Myocyte (in vitro differentiated cells): ENCODE data around the gene BNC2. TPM values are rescaled to one million over a fixed set of nuclear protein-coding genes. Genes with fewer than 3 reads are reported as not detected.
"Not testable (repeated sequence)": the region's sequence is repeated elsewhere in the genome, so short reads cannot be mapped to it uniquely, and the experiment has no call there.

Source experiments
- DNase-seq: peaks from one replicate; pipeline ENCODE4 v3.0.0-alpha.2; 2012; ENCODE audit warnings: low read depth
- total RNA-seq: library from RNA; depleted of rRNA; stranded (reverse); fragments of >200 nt; gene quantifications from 2 replicates; pipeline ENCODE4 v1.2.3, GENCODE V29; 2014

BNC2 gene
- total RNA-seq, 1 donor from 2014 or later: 32.4 TPM

- no peak for DNase-seq
These were observed 324.8 kb downstream of the BNC2 start for GRCh38 chr9:16545639-16546038.

DNA sequence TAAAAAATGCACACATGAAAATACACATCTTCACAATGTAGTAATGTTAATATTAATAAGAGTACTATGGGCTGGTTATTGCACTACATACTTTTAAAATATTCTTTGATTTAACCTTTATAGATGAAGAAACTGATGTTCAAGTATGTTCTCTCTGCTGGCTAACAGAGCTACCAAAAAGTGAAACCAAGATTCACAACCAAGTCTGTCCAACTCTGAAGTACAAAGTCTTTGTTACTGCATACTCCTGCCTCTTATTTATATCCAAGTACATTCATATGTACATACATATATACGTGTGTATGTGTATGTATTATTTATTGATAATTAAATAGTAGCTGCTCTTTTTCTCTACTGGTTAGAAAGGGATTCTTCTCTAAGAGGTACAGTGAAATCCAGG lies 325.6 kb downstream of the BNC2 start:
- no peak for DNase-seq

DNA sequence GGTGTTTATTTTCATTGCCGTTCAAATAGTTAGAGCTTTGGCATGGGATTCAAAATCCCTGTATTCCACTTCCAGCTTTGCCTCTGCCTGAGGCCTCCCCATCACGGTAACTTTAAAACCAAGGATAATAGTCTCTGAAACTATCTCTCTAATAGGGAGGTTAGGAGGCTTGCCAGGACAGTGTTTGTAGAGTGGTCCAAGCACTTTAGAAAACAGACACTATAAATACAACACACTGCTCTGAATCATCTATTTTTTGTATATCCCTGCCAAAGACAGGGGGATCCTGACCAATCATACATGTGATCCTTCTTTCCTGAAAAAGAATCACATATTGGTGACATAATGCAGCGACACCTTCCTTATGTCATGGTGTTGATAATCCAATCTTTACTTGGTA lies 326.8 kb downstream of the BNC2 start:
- no peak for DNase-seq

GRCh38 chr9:16543225-16543624 lies 327.2 kb downstream of the BNC2 start:
- DNase-seq: no peak

GRCh38 chr9:16542290-16542689 lies 328.2 kb downstream of the BNC2 start:
- no peak for DNase-seq

DNA sequence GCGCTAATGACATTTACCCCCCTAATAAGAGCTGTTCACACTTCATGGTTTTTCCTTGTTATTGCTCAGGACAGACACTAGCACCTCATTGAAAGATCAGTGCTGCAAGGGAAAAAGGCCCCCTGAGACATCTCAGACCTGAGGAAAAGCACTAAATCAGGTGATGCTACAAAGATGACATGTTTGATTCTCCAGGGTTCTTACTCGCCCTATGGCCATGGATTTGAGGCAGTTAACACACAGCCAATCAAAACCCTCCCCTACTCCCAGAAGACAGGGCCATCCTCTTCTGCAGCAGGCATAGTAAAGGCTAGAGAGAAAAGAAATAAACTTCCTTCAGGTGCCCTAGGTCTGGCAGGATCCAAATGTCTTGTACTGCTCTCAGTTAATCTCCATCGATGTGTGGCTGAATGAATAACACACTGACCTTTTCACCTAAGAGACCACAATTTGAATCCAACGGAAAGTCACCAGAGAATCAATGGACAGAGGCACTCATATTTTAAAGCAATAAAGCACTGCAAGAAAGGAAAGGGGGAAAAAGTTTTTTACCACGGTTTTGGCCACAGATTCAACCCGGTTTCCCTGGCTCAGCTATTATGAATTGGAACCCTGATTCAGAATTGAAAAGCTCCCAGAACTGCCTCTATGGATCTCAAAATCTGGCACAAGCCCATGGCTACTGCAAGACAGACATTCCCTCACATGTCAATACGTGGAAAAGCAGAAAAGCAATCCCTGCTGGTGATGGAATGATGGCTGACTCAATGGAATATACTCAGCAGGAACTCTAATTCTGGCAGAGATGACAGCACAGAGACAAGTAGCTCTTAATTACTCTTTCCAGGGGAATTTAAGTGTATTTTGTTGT lies 329.5 kb downstream of the BNC2 start:
- no peak for DNase-seq

- DNase-seq: not testable (repeated sequence)
These were observed 330.8 kb downstream of the BNC2 start for GRCh38 chr9:16539626-16540025.

- DNase-seq: no peak
These were observed 334.9 kb downstream of the BNC2 start for GRCh38 chr9:16535555-16535954.

- DNase-seq: peak; percentile 53
These were observed 337.6 kb downstream of the BNC2 start for GRCh38 chr9:16532681-16533450.

DNA sequence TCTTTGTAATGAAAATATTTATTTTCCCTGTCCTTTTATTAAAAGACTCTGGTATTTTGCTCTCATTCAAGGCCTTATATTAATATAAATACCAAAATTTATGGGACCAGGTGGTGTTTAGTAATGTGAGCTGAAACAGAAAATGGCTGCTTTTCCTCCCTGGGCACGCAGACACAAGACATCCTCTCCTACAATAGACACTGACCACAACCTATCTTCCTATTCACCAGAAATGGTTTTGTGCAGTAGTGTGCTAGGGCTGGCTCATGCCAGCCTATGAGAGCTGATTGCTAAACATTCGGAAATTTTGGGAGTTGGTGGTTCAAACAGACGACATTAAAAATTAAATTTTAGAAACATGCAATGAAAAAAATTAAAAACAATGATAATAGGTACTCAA lies 338.2 kb downstream of the BNC2 start:
- no peak for DNase-seq

DNA sequence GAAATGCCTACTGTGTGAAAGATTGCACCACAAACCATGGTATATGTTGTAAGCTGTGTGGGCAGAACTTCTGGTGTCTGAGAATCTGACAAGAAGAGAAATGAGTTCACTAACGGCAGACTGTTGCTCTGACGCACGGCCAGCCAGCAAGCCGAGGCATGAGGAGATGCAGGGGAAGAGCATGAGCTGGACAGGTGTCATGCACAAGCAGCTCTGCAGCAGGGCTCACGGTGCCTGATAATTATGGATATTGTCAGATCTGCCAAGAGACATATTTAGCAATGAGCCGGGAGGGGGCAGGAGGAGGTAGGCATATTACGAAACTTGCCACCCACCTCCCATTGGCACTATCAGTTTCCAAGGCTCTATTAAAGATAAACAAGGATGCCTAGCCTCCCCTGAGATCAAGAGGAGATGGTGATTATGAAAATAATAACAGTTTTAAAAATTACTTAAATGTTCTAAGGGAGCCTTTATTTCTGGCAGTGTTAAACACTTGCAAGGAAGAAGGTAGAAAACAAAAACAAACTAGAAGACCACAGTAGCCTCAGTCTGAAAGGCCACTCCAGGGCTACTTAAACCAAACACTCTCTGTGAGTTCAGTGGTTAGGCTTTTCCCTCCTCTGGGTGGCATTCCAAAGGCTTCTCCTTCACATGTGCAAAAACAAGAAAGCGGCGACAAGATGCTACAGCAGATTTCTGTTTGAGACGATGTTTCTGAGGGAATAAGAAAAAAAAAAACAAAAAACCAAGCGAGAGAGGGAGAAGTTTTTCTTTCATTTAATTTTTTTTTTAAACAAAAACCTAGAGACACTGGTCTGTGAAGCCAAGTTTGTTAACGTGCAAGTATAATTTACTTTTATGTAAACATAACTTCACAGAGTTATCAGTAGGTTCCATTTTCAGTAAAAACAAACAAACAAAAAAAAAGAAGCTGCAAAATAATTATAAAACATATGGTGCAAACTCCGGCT lies 339.5 kb downstream of the BNC2 start:
- peak; percentile 41 for DNase-seq

GRCh38 chr9:16527573-16527972 lies 342.9 kb downstream of the BNC2 start:
- no peak for DNase-seq

GRCh38 chr9:16526380-16526779 lies 344.1 kb downstream of the BNC2 start:
- no peak for DNase-seq

- no peak for DNase-seq
These were observed 345.6 kb downstream of the BNC2 start for GRCh38 chr9:16524823-16525222.

DNA sequence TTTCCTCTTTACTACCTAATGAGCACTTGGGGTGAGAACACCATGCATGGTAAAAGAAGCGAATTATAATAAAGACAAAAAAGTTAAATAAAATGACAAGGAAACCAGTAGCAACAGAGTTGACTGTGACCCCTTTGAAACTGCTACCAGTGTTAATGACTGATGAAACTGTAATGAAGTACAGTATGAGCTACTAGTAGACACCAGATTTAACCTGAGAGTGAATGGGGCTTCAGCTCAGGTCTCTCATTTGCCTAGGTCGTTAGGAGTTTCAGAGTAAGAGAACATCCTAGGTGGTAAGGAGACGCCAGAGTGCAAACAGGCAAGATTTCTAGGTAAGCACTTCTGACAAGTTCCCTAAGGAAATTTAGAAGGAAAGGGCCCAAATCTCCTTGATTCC lies 346.4 kb downstream of the BNC2 start:
- DNase-seq: no peak

DNA sequence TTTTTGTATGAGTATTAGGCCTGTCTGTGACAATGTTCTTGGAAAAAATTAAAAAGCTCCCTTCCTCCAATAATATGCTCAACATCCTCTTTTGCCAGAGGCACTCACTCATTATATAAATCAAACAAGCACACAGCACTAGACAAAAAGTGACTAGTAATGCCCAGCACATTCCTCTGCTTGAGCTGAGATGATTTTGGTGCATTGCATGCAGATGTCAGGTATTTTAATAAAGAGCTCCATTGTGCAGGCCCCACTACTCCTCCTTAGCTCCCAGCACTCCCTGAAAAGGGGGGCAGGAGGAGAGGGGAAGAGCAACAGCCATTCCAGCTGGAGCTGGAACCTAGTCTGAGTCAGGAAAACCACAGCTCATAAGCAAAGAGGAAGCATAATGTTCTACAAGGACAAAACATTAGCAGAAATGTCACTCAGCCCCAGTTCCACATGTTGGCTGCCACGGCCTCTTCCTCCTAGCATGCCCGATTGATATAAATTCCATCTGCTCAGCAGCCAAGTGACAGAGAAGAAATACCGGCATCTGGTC lies 348.5 kb downstream of the BNC2 start:
- DNase-seq: peak; percentile 77

GRCh38 chr9:16519001-16519400 lies 351.5 kb downstream of the BNC2 start:
- DNase-seq: no peak

DNA sequence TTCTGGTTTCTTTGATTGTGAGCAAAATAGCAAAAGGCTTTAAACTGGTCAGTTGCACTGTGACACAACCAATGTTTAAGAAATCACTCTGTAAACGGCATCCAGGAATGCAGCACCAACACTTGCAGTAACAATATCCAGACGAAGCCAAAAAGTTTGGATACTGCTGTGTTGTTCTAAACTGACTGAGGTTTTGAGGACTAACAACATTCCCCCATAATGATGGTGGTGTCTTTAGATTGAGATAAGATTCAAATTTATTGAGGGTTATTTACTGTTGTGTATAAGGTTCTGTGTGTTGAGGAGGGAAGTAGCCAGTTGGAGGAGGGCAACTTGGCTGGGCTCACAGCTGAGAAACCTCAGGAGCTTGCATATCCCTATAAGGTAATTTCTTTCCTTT lies 353.6 kb downstream of the BNC2 start:
- DNase-seq: no peak

GRCh38 chr9:16515879-16516301 lies 354.6 kb downstream of the BNC2 start:
- DNase-seq: peak; percentile 58

GRCh38 chr9:16515207-16515606 lies 355.3 kb downstream of the BNC2 start:
- DNase-seq: no peak

DNA sequence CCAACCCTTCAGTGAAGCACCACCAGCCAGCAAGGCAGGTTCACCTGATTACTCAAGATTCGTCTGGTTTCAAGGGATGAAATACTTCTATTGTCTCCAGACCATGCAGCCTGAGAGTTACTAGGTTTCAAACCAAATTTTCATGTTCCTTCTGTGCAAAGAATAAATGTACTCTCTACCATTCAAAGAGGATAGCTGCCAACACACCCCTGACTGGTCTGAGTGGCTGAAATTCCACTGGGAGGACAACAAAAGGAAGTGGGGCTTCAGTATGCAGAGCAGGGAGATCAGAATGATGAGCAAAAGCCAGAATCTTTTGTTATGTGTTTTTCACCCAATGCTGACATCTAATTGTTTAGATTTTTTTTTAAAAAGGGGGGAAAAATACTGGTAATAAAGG lies 356.3 kb downstream of the BNC2 start:
- no peak for DNase-seq
